ENCODE data around the gene APC2. TPM values are rescaled to one million over a fixed set of nuclear protein-coding genes. Genes with fewer than 3 reads are reported as not detected.
A peak's percentile ranks its signal among the peaks of the same experiment; 100 is the strongest.

Gene APC2
- total and polyA plus RNA-seq, 8 donors: 0.06 to 1.4 (median 0.68) TPM

DNA sequence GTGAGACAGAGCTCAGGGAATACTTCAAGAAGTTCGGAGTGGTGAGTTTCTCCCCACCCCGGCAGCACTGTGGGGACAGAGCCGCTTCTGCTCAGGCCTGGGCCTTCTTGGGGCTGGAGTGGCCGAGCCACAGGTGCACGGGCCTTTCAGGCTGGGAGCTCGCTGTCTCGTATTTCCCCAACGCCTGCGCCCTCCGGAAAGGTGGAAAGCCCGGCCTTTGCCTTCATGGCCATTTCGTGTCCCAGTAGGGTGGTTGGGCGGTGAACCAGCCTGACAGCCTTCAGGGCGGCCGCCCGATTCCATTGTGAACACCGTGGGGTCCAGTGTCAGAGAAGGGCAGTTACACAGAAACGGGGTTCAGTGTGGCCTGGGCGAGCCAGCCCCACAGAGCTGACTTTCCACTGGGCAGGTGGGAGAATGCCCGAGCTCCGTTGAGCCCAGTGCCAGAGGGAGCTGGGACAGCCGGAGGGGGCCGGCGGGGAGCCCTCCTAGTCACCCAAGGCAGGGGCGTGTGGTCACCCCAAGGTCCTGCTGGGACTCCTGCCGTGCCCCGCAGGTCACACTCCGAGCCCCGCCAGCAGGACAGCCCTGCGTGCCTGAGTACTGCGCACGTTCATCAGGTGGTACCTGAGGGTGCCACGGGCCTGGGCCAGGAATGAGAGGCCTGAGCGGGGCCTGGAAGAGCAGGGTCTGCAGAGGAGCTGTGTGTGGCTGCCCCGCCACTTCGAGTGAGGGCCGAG is 28.5 kb upstream of the APC2 start:
- Histone ChIP-seq H3K9me3 (no peaks in the 10 kb centered on the region), H3K36me3 (peaks cover 0 to 87% of the 10 kb centered on the region in 2 donors), H3K4me1 (peaks cover 14 to 25% of the 10 kb centered on the region in 2 donors), H3K27me3 (no peaks in the 10 kb centered on the region), H3K27ac (no peak overlapping the region), H3K4me3 (no peak overlapping the region)
- ATAC-seq: no peak
- TF ChIP-seq, protein P1, sequence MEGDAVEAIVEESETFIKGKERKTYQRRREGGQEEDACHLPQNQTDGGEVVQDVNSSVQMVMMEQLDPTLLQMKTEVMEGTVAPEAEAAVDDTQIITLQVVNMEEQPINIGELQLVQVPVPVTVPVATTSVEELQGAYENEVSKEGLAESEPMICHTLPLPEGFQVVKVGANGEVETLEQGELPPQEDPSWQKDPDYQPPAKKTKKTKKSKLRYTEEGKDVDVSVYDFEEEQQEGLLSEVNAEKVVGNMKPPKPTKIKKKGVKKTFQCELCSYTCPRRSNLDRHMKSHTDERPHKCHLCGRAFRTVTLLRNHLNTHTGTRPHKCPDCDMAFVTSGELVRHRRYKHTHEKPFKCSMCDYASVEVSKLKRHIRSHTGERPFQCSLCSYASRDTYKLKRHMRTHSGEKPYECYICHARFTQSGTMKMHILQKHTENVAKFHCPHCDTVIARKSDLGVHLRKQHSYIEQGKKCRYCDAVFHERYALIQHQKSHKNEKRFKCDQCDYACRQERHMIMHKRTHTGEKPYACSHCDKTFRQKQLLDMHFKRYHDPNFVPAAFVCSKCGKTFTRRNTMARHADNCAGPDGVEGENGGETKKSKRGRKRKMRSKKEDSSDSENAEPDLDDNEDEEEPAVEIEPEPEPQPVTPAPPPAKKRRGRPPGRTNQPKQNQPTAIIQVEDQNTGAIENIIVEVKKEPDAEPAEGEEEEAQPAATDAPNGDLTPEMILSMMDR (IDR thresholded peaks at IDR 0.05): no peak
- no peak for DNase-seq
- intact Hi-C loops (cut with DNase I): no loop called here

DNA sequence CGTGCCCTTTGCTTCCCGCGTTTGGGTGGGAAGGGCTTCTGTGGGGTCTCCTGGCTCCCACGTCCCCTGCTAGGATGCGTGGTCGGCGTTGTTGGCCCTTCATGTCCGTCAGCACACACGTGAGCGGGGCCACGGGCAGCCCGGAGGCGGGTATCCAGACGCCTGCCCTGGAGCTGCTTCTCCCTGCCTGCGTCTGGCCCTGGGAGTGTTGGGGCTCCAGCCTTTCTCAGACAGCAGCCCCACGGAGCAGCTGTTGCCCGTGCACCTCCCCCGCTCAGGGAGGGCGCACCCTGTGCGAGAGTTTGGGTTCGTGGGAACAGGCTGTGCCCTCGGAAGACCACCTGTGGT is 28.0 kb upstream of the APC2 start:
- no peak overlapping the region for H3K4me3 ChIP-seq
- DNase-seq: peak in 1 of 4 donors; percentile 65
- no peaks in the 10 kb centered on the region for H3K9me3 ChIP-seq
- peaks cover 0 to 90% of the 10 kb centered on the region in 2 donors for H3K36me3 ChIP-seq
- ATAC-seq: no peak
- no peaks in the 10 kb centered on the region for H3K27me3 ChIP-seq
- intact Hi-C loops (cut with DNase I): no loop called here
- H3K4me1 ChIP-seq: peaks cover 8 to 19% of the 10 kb centered on the region in 2 donors
- no peak overlapping the region for H3K27ac ChIP-seq
- TF ChIP-seq, protein P1 (IDR thresholded peaks at IDR 0.05): no peak

DNA sequence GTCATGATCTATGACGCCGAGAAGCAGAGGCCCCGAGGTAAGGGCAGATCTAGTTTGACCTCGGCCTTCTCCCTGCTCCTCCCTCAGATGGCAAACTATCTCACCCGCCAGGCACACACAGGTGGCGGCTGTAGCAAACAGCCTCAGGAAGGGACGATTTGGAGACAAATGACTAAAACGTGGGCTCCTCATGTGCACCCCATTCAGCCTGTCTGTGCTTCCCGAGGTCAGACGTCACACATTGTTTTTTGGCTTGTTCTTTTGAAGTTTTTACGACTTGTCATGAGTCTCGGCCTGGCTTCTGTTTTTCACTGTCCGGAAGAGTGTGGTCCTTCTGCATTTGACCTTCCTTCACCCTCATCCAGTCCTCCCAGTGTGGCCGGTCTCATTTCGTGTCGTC is 27.6 kb upstream of the APC2 start:
- intact Hi-C loops (cut with DNase I): no loop called here
- no peaks in the 10 kb centered on the region for H3K9me3 ChIP-seq
- H3K27ac ChIP-seq: no peak overlapping the region
- peaks cover 5 to 15% of the 10 kb centered on the region in 2 donors for H3K4me1 ChIP-seq
- TF ChIP-seq, protein P1 (IDR thresholded peaks at IDR 0.05): no peak
- H3K4me3 ChIP-seq: no peak overlapping the region
- no peaks in the 10 kb centered on the region for H3K27me3 ChIP-seq
- H3K36me3 ChIP-seq: peaks cover 0 to 91% of the 10 kb centered on the region in 2 donors
- DNase-seq (no peak), ATAC-seq (no peak)

GRCh38 chr19:1422943-1423342 is 27.0 kb upstream of the APC2 start:
- H3K36me3 ChIP-seq: peaks cover 0 to 93% of the 10 kb centered on the region in 2 donors
- intact Hi-C loops (cut with DNase I): no loop called here
- H3K4me1 ChIP-seq: peaks cover 1 to 9% of the 10 kb centered on the region in 2 donors
- H3K9me3 ChIP-seq: no peaks in the 10 kb centered on the region
- TF ChIP-seq, protein P1 (IDR thresholded peaks at IDR 0.05): no peak
- no peak overlapping the region for H3K27ac ChIP-seq
- DNase-seq (no peak), ATAC-seq (no peak)
- no peaks in the 10 kb centered on the region for H3K27me3 ChIP-seq
- H3K4me3 ChIP-seq: no peak overlapping the region

GRCh38 chr19:1423436-1424191 is 26.3 kb upstream of the APC2 start:
- no peaks in the 10 kb centered on the region for H3K9me3 ChIP-seq
- ATAC-seq (no peak), DNase-seq (no peak)
- H3K4me1 ChIP-seq: peaks cover 0 to 3% of the 10 kb centered on the region in 2 donors
- H3K27ac ChIP-seq: no peak overlapping the region
- H3K36me3 ChIP-seq: peaks cover 0 to 93% of the 10 kb centered on the region in 2 donors
- no peaks in the 10 kb centered on the region for H3K27me3 ChIP-seq
- H3K4me3 ChIP-seq: no peak overlapping the region
- intact Hi-C loops (cut with DNase I): no loop called here
- TF ChIP-seq, protein P1 (IDR thresholded peaks at IDR 0.05): no peak
